ENCODE results near the gene CHRM5.

GRCh38 chr15:33975022-33975565 lies 6.8 kb downstream of the CHRM5 start:
- no peak for TF ChIP-seq CTCF (IDR thresholded peaks at IDR 0.05; ENCODE audit: low read length)
- no peak for TF ChIP-seq EZH2 (optimal IDR thresholded peaks at IDR 0.05; ENCODE audit: low read depth, low read length)

Data from MM.1S (cell line).